Subcutaneous abdominal adipose tissue (tissue), 5 donors: Measurements from ENCODE around the gene FAM174A.
A peak's percentile ranks its signal among the peaks of the same experiment; 100 is the strongest.

Source experiments
- H3K27ac ChIP-seq: one replicate; pipeline ENCODE4 v1.7.0; 2013; ENCODE audit warnings: low read depth, mild to moderate bottlenecking, inconsistent platforms, low read length, moderate library complexity
- H3K27me3 ChIP-seq, 5 donors: one replicate each; pipeline ENCODE4 v1.7.0; 2013; ENCODE audit warnings: low read length in 5 of 5, inconsistent platforms in 1 of 5; ENCODE audit not compliant: control insufficient read depth in 5 of 5, insufficient read depth in 4 of 5
- H3K36me3 ChIP-seq, 5 donors: one replicate each; pipeline ENCODE4 v1.7.0; 2013; ENCODE audit warnings: low read length in 5 of 5; ENCODE audit not compliant: control insufficient read depth in 5 of 5, insufficient read depth in 5 of 5
- H3K4me1 ChIP-seq, 5 donors: one replicate each; pipeline ENCODE4 v1.7.0; 2013; ENCODE audit warnings: low read length in 5 of 5, mild to moderate bottlenecking in 3 of 5, moderate library complexity in 1 of 5; ENCODE audit not compliant: control insufficient read depth in 5 of 5, insufficient read depth in 5 of 5
- H3K4me3 ChIP-seq, 5 donors: one replicate each; pipeline ENCODE4 v1.7.0; 2013; ENCODE audit warnings: low read length in 5 of 5, low read depth in 1 of 5
- H3K9ac ChIP-seq, 5 donors: one replicate each; pipeline ENCODE4 v1.7.0; 2013; ENCODE audit warnings: low read length in 5 of 5, mild to moderate bottlenecking in 4 of 5, moderate library complexity in 3 of 5
- H3K9me3 ChIP-seq, 5 donors: one replicate each; pipeline ENCODE4 v1.7.0; 2013; ENCODE audit warnings: low read length in 5 of 5; ENCODE audit not compliant: control insufficient read depth in 5 of 5
- donor health status: healthy.
- donor health status: healthy.
- donor health status: healthy.
- donor health status: healthy.
- donor health status: healthy.

FAM174A gene

GRCh38 chr5:100520348-100520747 lies 14.8 kb upstream of the FAM174A start:
- H3K27me3 ChIP-seq: no peaks in the 10 kb centered on the region
- no peak overlapping the region for H3K9ac ChIP-seq
- no peak overlapping the region for H3K4me3 ChIP-seq
- no peak overlapping the region for H3K27ac ChIP-seq
- H3K36me3 ChIP-seq: no peaks in the 10 kb centered on the region
- peaks cover 0 to 17% (median 11%) of the 10 kb centered on the region in 5 donors for H3K9me3 ChIP-seq
- H3K4me1 ChIP-seq: no peaks in the 10 kb centered on the region

- Histone ChIP-seq H3K4me1 (peaks cover 0 to 31% (median 26%) of the 10 kb centered on the region in 5 donors), H3K9me3 (no peaks in the 10 kb centered on the region), H3K9ac (peak overlapping the region in 1 of 5 donors; percentile 35), H3K27me3 (no peaks in the 10 kb centered on the region), H3K36me3 (no peaks in the 10 kb centered on the region), H3K27ac (no peak overlapping the region), H3K4me3 (no peak overlapping the region)
Observed at GRCh38 chr5:100537946-100538345, 2.8 kb downstream of the FAM174A start.

GRCh38 chr5:100539519-100539918 lies 4.3 kb downstream of the FAM174A start:
- Histone ChIP-seq H3K4me1 (peaks cover 0 to 28% (median 26%) of the 10 kb centered on the region in 5 donors), H3K27me3 (no peaks in the 10 kb centered on the region), H3K4me3 (no peak overlapping the region), H3K36me3 (no peaks in the 10 kb centered on the region), H3K27ac (no peak overlapping the region), H3K9ac (no peak overlapping the region), H3K9me3 (no peaks in the 10 kb centered on the region)

- Histone ChIP-seq H3K4me3 (no peak overlapping the region), H3K27ac (no peak overlapping the region), H3K27me3 (no peaks in the 10 kb centered on the region), H3K9me3 (no peaks in the 10 kb centered on the region), H3K36me3 (no peaks in the 10 kb centered on the region), H3K4me1 (peaks cover 0 to 11% (median 5%) of the 10 kb centered on the region in 5 donors), H3K9ac (no peak overlapping the region)
Observed at GRCh38 chr5:100542086-100542485, 6.9 kb downstream of the FAM174A start.

- no peaks in the 10 kb centered on the region for H3K4me1 ChIP-seq
Observed at GRCh38 chr5:100546001-100546400, 10.8 kb downstream of the FAM174A start.

GRCh38 chr5:100550531-100551051 lies 15.4 kb downstream of the FAM174A start:
- Histone ChIP-seq H3K27me3 (no peaks in the 10 kb centered on the region), H3K9ac (no peak overlapping the region), H3K4me3 (no peak overlapping the region), H3K27ac (no peak overlapping the region), H3K4me1 (no peaks in the 10 kb centered on the region), H3K36me3 (no peaks in the 10 kb centered on the region), H3K9me3 (no peaks in the 10 kb centered on the region)

More at GRCh38 chr5:100546001-100546400, 10.8 kb downstream of the FAM174A start:
- no peak overlapping the region for H3K27ac ChIP-seq
- H3K4me3 ChIP-seq: no peak overlapping the region
- H3K27me3 ChIP-seq: no peaks in the 10 kb centered on the region
- H3K9me3 ChIP-seq: no peaks in the 10 kb centered on the region
- no peaks in the 10 kb centered on the region for H3K36me3 ChIP-seq
- H3K9ac ChIP-seq: no peak overlapping the region

GRCh38 chr5:100551183-100551582 lies 16.0 kb downstream of the FAM174A start:
- Histone ChIP-seq H3K9ac (no peak overlapping the region), H3K27ac (no peak overlapping the region), H3K9me3 (no peaks in the 10 kb centered on the region), H3K27me3 (no peaks in the 10 kb centered on the region), H3K4me1 (no peaks in the 10 kb centered on the region), H3K36me3 (no peaks in the 10 kb centered on the region), H3K4me3 (no peak overlapping the region)

- no peak overlapping the region for H3K27ac ChIP-seq
- no peaks in the 10 kb centered on the region for H3K9me3 ChIP-seq
- H3K9ac ChIP-seq: no peak overlapping the region
- no peaks in the 10 kb centered on the region for H3K36me3 ChIP-seq
- no peaks in the 10 kb centered on the region for H3K4me1 ChIP-seq
- H3K4me3 ChIP-seq: no peak overlapping the region
- no peaks in the 10 kb centered on the region for H3K27me3 ChIP-seq
Observed at GRCh38 chr5:100553209-100553608, 18.0 kb downstream of the FAM174A start.

- Histone ChIP-seq H3K27ac (no peak overlapping the region), H3K9ac (no peak overlapping the region), H3K4me1 (no peaks in the 10 kb centered on the region), H3K4me3 (no peak overlapping the region), H3K36me3 (peaks cover 3 to 25% (median 13%) of the 10 kb centered on the region in 5 donors), H3K27me3 (no peaks in the 10 kb centered on the region), H3K9me3 (no peaks in the 10 kb centered on the region)
Observed at GRCh38 chr5:100560860-100561259, 25.7 kb downstream of the FAM174A start.

- H3K36me3 ChIP-seq: peaks cover 3 to 33% (median 13%) of the 10 kb centered on the region in 5 donors
- no peaks in the 10 kb centered on the region for H3K27me3 ChIP-seq
- H3K4me1 ChIP-seq: no peaks in the 10 kb centered on the region
- H3K9me3 ChIP-seq: no peaks in the 10 kb centered on the region
- no peak overlapping the region for H3K4me3 ChIP-seq
- H3K9ac ChIP-seq: no peak overlapping the region
- no peak overlapping the region for H3K27ac ChIP-seq
Observed at GRCh38 chr5:100562821-100563220, 27.6 kb downstream of the FAM174A start.
